SK-N-SH (cell line): Measurements from ENCODE around the gene KRT73.

Source experiments
- EZH2phosphoT487 ChIP-seq: fragments of 200-600 bp; sonication (generic); IDR thresholded peaks from 2 replicates; pipeline ENCODE4 v1.6.1; 2017; ENCODE audit warnings: low read depth, mixed run types, mild to moderate bottlenecking, antibody characterized with exemption, moderate library complexity, borderline replicate concordance
- MXI1 ChIP-seq: IDR thresholded peaks from 2 replicates; pipeline ENCODE4 v1.6.1; 2012; ENCODE audit warnings: mild to moderate bottlenecking, low read depth, low read length, improper control_type of control experiment
- NFIC ChIP-seq: IDR thresholded peaks from 2 replicates; pipeline ENCODE4 v1.4.0; 2012; ENCODE audit warnings: borderline replicate concordance
- POLR2AphosphoS5 ChIP-seq: IDR thresholded peaks from 2 replicates; pipeline ENCODE4 v1.6.1; 2012; ENCODE audit warnings: low read depth, low read length
- SIN3A ChIP-seq: IDR thresholded peaks from 2 replicates; pipeline ENCODE4 v1.6.1; 2012; ENCODE audit warnings: low read depth, mild to moderate bottlenecking, low read length, moderate library complexity, borderline replicate concordance
- TAF1 ChIP-seq: IDR thresholded peaks from 2 replicates; pipeline ENCODE4 v1.6.1; 2012; ENCODE audit warnings: low read depth, mild to moderate bottlenecking, low read length, moderate library complexity, borderline replicate concordance
- YY1 ChIP-seq: IDR thresholded peaks from 2 replicates; pipeline ENCODE4 v1.4.0; 2012; ENCODE audit warnings: low read depth, mild to moderate bottlenecking
- TF ChIP-seq, protein P1 (sequence below): fragments of 200-600 bp; sonication (generic); IDR thresholded peaks from 2 replicates; pipeline ENCODE4 v1.6.1; 2017; ENCODE audit warnings: antibody characterized with exemption, mild to moderate bottlenecking, moderate library complexity
- TF ChIP-seq, protein P2 (sequence below): IDR thresholded peaks from 2 replicates; pipeline ENCODE4 v1.4.0; 2012; ENCODE audit warnings: low read depth

DNA sequence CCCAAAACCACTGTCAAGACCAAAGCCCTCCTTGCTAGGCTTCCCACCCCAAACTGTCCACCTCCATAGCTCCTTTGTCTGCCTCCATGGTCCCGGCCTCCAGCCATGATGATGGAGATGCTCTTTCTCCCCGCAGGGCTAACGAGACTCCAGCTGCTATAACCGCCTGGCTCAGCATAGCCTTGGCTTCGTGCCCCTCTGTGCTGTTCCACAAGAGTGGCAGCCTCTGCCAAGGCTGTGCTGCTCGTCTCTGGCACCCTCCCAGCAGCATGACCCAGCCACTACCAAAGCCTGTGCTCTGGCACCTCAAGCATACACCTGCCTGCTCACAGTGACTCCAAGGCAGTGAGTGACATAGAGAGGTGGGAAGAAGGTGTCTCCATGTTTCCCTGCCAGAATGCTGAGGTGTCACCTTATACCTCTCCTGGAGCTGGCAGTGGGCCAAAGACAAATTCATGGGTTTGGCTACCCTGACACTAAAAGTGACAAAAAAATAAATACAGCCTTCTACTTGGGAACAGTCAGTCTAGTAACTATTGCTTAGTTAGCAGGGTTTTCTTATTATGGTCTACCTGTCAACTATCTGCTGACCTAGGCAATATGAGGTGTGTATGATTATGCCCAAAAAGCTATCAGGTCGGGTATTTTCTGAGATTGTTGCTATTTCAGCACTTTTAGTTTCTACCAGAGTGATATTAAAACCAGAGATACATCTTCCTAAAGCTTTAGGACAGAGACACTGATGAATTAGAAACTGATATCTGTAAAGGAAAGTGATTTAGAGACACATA is 16.1 kb upstream of the KRT73 start:
- TF ChIP-seq, protein P1, sequence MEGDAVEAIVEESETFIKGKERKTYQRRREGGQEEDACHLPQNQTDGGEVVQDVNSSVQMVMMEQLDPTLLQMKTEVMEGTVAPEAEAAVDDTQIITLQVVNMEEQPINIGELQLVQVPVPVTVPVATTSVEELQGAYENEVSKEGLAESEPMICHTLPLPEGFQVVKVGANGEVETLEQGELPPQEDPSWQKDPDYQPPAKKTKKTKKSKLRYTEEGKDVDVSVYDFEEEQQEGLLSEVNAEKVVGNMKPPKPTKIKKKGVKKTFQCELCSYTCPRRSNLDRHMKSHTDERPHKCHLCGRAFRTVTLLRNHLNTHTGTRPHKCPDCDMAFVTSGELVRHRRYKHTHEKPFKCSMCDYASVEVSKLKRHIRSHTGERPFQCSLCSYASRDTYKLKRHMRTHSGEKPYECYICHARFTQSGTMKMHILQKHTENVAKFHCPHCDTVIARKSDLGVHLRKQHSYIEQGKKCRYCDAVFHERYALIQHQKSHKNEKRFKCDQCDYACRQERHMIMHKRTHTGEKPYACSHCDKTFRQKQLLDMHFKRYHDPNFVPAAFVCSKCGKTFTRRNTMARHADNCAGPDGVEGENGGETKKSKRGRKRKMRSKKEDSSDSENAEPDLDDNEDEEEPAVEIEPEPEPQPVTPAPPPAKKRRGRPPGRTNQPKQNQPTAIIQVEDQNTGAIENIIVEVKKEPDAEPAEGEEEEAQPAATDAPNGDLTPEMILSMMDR, result no peak
- no peak for TF ChIP-seq SIN3A
- no peak for TF ChIP-seq TAF1
- no peak for TF ChIP-seq MXI1
- TF ChIP-seq POLR2AphosphoS5, result no peak
- TF ChIP-seq, protein P2, sequence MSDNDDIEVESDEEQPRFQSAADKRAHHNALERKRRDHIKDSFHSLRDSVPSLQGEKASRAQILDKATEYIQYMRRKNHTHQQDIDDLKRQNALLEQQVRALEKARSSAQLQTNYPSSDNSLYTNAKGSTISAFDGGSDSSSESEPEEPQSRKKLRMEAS, result no peak
- no peak for TF ChIP-seq YY1
- TF ChIP-seq NFIC, result no peak
- no peak for TF ChIP-seq EZH2phosphoT487
